CD14-positive monocyte (primary cell): ENCODE results near the gene RREB1. TPM values are rescaled to one million over a fixed set of nuclear protein-coding genes. Genes with fewer than 3 reads are reported as not detected.
A peak's percentile ranks its signal among the peaks of the same experiment; 100 is the strongest.

Source experiments
- DNase-seq, 3 donors: peaks; one replicate each; pipeline ENCODE4 v3.0.0-alpha.2; 2011 to 2022
- H2AFZ ChIP-seq: 2 replicates; pipeline ENCODE4 v1.6.0; 2012; ENCODE audit warnings: mild to moderate bottlenecking, low read depth, low read length, inconsistent platforms; ENCODE audit not compliant: insufficient read depth, poor library complexity, severe bottlenecking
- H3K27ac ChIP-seq, 2 donors: 1 replicate in 1 of 2; 2 replicates in 1 of 2; pipeline ENCODE4 v1.5.1; 2012 to 2013; ENCODE audit warnings: low read length in 2 of 2, control low read depth in 1 of 2, inconsistent platforms in 1 of 2, low read depth in 1 of 2, mild to moderate bottlenecking in 1 of 2
- H3K27me3 ChIP-seq, 2 donors: one replicate each; pipeline versions ENCODE4 v1.6.0 to v1.6.1; 2011 to 2013; ENCODE audit warnings: low read length in 2 of 2; ENCODE audit not compliant: control insufficient read depth in 2 of 2, insufficient read depth in 2 of 2
- H3K36me3 ChIP-seq, 2 donors: replicated peaks in 1 of 2; 1 replicate in 1 of 2; 2 replicates in 1 of 2; pipeline versions ENCODE4 v1.5.1 to v1.6.1; 2012 to 2013; ENCODE audit warnings: low read length in 2 of 2, control low read depth in 1 of 2, inconsistent platforms in 1 of 2, mild to moderate bottlenecking in 1 of 2; ENCODE audit not compliant: insufficient read depth in 2 of 2, control insufficient read depth in 1 of 2
- H3K4me1 ChIP-seq, 2 donors: 1 replicate in 1 of 2; 2 replicates in 1 of 2; pipeline versions ENCODE4 v1.5.1 to v1.6.1; 2012 to 2013; ENCODE audit warnings: low read length in 2 of 2, control low read depth in 1 of 2, inconsistent platforms in 1 of 2, mild to moderate bottlenecking in 1 of 2, moderate library complexity in 1 of 2; ENCODE audit not compliant: insufficient read depth in 2 of 2, control insufficient read depth in 1 of 2
- H3K4me2 ChIP-seq: replicated peaks from 2 replicates; pipeline ENCODE3; 2012; ENCODE audit warnings: low read length, moderate library complexity, mild to moderate bottlenecking; ENCODE audit not compliant: poor library complexity, severe bottlenecking; ENCODE audit errors: extremely low read depth
- H3K4me3 ChIP-seq, 3 experiments: fragments of 200-600 bp in 1 of 3; sonication (generic) in 1 of 3; replicated peaks in 1 of 3; 1 replicate in 2 of 3; 2 replicates in 1 of 3; pipeline ENCODE4 v1.5.1; 2011 to 2013; ENCODE audit warnings: low read length in 3 of 3, mild to moderate bottlenecking in 3 of 3, control low read depth in 2 of 3, low read depth in 2 of 3, inconsistent platforms in 1 of 3, moderate library complexity in 1 of 3
- H3K79me2 ChIP-seq: 2 replicates; pipeline ENCODE4 v1.6.0; 2012; ENCODE audit warnings: mild to moderate bottlenecking, control low read depth, inconsistent platforms, low read length, moderate library complexity; ENCODE audit not compliant: insufficient read depth
- H3K9ac ChIP-seq: 2 replicates; pipeline ENCODE4 v1.6.0; 2017; ENCODE audit warnings: low read length, mild to moderate bottlenecking; ENCODE audit not compliant: insufficient read depth, poor library complexity, severe bottlenecking
- H3K9me3 ChIP-seq, 2 donors: replicated peaks in 1 of 2; 1 replicate in 1 of 2; 2 replicates in 1 of 2; pipeline versions ENCODE4 v1.5.1 to v1.6.1; 2012 to 2013; ENCODE audit warnings: low read length in 2 of 2, control low read depth in 1 of 2; ENCODE audit not compliant: control insufficient read depth in 1 of 2, insufficient read depth in 1 of 2
- H4K20me1 ChIP-seq: 2 replicates; pipeline ENCODE4 v1.6.0; 2012; ENCODE audit warnings: mild to moderate bottlenecking, low read length, control low read depth, moderate library complexity; ENCODE audit not compliant: insufficient read depth
- H3K27ac Mint-ChIP-seq, 7 donors: one replicate each; pipeline ENCODE4 v1.8.0; 2020; ENCODE audit warnings: mild to moderate bottlenecking in 7 of 7, mixed read lengths in 7 of 7, moderate library complexity in 6 of 7, inconsistent platforms in 2 of 7
- H3K27me3 Mint-ChIP-seq, 3 donors: one replicate each; pipeline ENCODE4 v1.8.0; 2021 to 2022; ENCODE audit warnings: low read depth in 3 of 3, mild to moderate bottlenecking in 3 of 3, mixed read lengths in 3 of 3, moderate library complexity in 3 of 3, inconsistent platforms in 1 of 3
- H3K36me3 Mint-ChIP-seq, 2 donors: one replicate each; pipeline ENCODE4 v1.8.0; 2020; ENCODE audit warnings: mixed read lengths in 2 of 2, inconsistent platforms in 1 of 2, mild to moderate bottlenecking in 1 of 2
- H3K4me1 Mint-ChIP-seq: one replicate; pipeline ENCODE4 v1.8.0; 2020; ENCODE audit warnings: mild to moderate bottlenecking, mixed read lengths
- H3K4me3 Mint-ChIP-seq, 2 donors: one replicate each; pipeline ENCODE4 v1.8.0; 2020; ENCODE audit warnings: mild to moderate bottlenecking in 2 of 2, mixed read lengths in 2 of 2, moderate library complexity in 1 of 2
- H3K9me3 Mint-ChIP-seq, 7 donors: one replicate each; pipeline ENCODE4 v1.8.0; 2020 to 2022; ENCODE audit warnings: mixed read lengths in 7 of 7, mild to moderate bottlenecking in 6 of 7, moderate library complexity in 6 of 7, inconsistent platforms in 2 of 7
- CTCF ChIP-seq: fragments of 200-600 bp; IDR thresholded peaks from one replicate; pipeline ENCODE4 v1.8.0; 2022; ENCODE audit warnings: antibody characterized with exemption, mild to moderate bottlenecking
- WGBS: methylation state at CpG from one replicate; pipeline ENCODE4 v1.1.5; 2013; ENCODE audit warnings: missing lambda C conversion rate; ENCODE audit not compliant: insufficient coverage; 5-methylcytosine and 5-hydroxymethylcytosine counted together
- intact Hi-C, 2 donors: fragments of 100-400 bp; cut with micrococcal nuclease; formaldehyde crosslinking; loops; one replicate each; pipeline versions ENCODE4 v1.15.0 to v1.15.1; 2023
- polyA plus RNA-seq, 3 donors: library from polyadenylated mRNA; depleted of rRNA in 1 of 3; unstranded in 2 of 3; stranded (reverse) in 1 of 3; fragments of 300-500 nt in 2 of 3; fragments of >200 nt in 1 of 3; fragmentation: Illumina TruSeq in 2 of 3; gene quantifications; 1 replicate in 2 of 3; 2 replicates in 1 of 3; pipeline ENCODE4 v1.2.3, GENCODE V29; 2012 to 2021

RREB1 gene
- polyA plus RNA-seq, 3 donors, result 2.1 to 15.3 (median 5.6) TPM

DNA sequence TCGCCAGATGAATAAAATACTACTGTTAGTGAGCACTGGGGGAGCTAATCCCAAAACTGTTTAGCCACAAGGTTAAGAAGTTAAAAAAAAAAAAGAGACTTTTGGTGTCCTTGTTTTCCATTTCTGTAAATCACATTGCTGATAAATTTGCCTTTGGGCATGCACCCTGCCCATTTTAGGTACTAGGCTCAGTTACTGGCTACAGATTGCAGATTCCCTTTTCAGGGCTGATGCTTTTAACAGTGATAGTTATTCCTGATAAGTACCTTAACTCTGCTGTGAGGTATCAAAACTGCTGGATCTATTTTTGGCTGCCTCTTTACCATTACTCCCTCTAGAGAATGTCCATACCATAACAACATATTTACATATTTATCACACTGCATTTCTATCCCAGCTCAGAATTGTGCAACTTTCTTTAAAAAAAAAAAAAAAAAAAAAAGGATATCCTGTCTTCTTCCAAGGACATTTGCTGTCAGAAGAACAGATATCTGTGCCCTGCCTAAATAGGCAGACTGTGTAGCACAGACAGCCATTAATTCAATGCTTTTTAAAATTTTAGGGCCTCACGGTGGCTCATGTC is 110.7 kb downstream of the RREB1 start:
- Histone ChIP-seq H3K9ac (no peak overlapping the region), H4K20me1 (peaks cover 58% of the 10 kb centered on the region), H3K9me3 (no peaks in the 10 kb centered on the region), H3K79me2 (peaks cover 76% of the 10 kb centered on the region), H3K4me1 (peaks cover 38 to 40% of the 10 kb centered on the region in 2 donors), H2AFZ (no peak overlapping the region), H3K4me2 (peak overlapping the region; percentile 26), H3K27me3 (no peaks in the 10 kb centered on the region), H3K4me3 (no peak overlapping the region), H3K27ac (peak overlapping the region in 1 of 2 donors; percentile 65), H3K36me3 (peaks cover 48 to 76% of the 10 kb centered on the region in 2 donors)
- intact Hi-C loops, result no loop called here
- Mint-ChIP-seq H3K36me3 (peaks cover 69 to 83% of the 10 kb centered on the region in 2 donors), H3K27me3 (peaks cover 0 to under 1% (median 0%) of the 10 kb centered on the region in 3 donors), H3K9me3 (peaks cover 0 to 3% (median 0%) of the 10 kb centered on the region in 7 donors), H3K4me3 (no peak overlapping the region), H3K27ac (peak overlapping the region; percentile 15 to 80 (median 56)), H3K4me1 (peaks cover 36% of the 10 kb centered on the region)
- peak; percentile 15 for TF ChIP-seq CTCF
- 100% methylated on average over 1 of the region's 2 CpGs for WGBS
- no peak for DNase-seq

DNA sequence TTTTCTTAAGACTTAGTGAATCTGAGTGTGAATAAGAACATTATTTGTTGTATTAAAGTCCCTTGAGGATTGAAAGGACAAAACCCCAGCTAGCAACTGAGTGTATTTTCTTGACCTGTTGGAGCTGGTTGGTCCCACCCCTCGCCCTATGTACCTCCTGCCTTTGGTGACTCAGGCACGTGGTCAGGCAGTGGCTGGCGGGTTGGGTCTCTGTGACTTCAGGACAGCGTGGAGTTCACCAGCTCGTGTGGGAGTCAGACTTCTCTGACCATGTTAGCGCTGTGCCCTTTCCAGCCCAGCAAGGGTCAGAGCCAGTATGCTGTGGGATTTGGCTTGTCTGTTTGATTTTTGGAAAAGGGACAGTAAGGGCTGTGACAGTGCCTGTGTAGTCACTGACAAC is 111.5 kb downstream of the RREB1 start:
- Histone ChIP-seq H3K9ac (no peak overlapping the region), H3K27ac (peak overlapping the region; percentile 7 to 35), H3K27me3 (no peaks in the 10 kb centered on the region), H3K4me3 (no peak overlapping the region), H2AFZ (no peak overlapping the region), H3K9me3 (no peaks in the 10 kb centered on the region), H4K20me1 (peaks cover 52% of the 10 kb centered on the region), H3K36me3 (peaks cover 40 to 68% of the 10 kb centered on the region in 2 donors), H3K79me2 (peaks cover 68% of the 10 kb centered on the region), H3K4me1 (peaks cover 39 to 44% of the 10 kb centered on the region in 2 donors), H3K4me2 (no peak overlapping the region)
- Mint-ChIP-seq H3K27ac (peak overlapping the region in 5 of 7 donors; percentile 10 to 90 (median 80)), H3K9me3 (peaks cover 0 to 3% (median 0%) of the 10 kb centered on the region in 7 donors), H3K36me3 (peaks cover 64 to 81% of the 10 kb centered on the region in 2 donors), H3K4me1 (peaks cover 39% of the 10 kb centered on the region), H3K27me3 (no peaks in the 10 kb centered on the region), H3K4me3 (no peak overlapping the region)
- intact Hi-C loops, result no loop called here
- peak; percentile 26 to 54 (median 32) for DNase-seq
- TF ChIP-seq CTCF, result no peak
- 49% methylated on average over 2 of the region's 6 CpGs for WGBS
